Measurements from ENCODE around the gene LYRM7.

- TF ChIP-seq CTCF (IDR thresholded peaks at IDR 0.05) (no peak), ZFX (IDR thresholded peaks at IDR 0.05; ENCODE audit: borderline replicate concordance) (no peak)
These were observed 22.4 kb downstream of the LYRM7 start for GRCh38 chr5:131193106-131193505.

Data from 22Rv1 (cell line).